ENCODE measurements around the gene CABP1.
A peak's percentile ranks its signal among the peaks of the same experiment; 100 is the strongest.
"Not testable (repeated sequence)": the region's sequence is repeated elsewhere in the genome, so short reads cannot be mapped to it uniquely, and the experiment has no call there.

CABP1 gene

DNA sequence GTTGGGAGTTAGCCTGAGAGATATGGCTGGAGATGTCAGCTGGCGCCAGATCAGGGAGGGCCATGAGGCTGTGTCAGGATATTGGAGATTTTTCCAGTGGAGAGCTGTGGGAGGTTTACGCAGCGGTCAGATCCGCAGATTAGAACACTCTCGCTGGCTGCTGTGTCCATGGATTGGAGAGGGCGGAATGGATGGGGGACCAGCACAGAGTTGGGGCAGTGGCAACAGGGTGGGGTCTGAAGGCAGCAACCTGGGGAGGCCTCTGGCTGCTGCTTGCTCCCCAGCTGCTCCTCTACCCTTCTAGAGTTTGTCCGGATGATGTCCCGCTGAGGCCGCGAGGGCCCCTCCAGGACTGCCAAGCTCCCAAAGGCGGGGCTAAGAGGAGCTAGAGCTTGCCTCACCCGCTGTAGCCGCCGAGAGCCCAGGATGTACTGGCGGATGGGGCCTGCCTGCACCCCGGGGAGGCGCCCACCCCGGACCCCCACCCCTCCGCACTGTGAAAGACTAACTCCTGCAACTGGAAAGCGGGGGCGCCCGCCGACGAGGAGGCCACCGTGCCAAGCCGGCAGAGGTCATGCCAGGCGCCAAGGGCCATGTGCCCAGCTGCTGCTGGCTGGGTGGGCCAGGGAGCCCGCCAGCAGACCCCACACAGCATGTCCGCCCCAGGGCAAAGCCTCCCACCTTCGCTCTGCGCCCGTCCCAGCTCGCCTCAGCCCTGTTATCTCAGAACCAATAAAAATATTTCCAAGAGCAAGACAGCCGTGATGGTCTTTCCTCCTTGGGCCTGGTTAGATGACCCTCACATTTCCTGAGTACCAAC, 26.4 kb downstream of the CABP1 start:
- no peak for DNase-seq (ENCODE audit: low read depth in 2 of 3, low spot score in 1 of 3)

DNA sequence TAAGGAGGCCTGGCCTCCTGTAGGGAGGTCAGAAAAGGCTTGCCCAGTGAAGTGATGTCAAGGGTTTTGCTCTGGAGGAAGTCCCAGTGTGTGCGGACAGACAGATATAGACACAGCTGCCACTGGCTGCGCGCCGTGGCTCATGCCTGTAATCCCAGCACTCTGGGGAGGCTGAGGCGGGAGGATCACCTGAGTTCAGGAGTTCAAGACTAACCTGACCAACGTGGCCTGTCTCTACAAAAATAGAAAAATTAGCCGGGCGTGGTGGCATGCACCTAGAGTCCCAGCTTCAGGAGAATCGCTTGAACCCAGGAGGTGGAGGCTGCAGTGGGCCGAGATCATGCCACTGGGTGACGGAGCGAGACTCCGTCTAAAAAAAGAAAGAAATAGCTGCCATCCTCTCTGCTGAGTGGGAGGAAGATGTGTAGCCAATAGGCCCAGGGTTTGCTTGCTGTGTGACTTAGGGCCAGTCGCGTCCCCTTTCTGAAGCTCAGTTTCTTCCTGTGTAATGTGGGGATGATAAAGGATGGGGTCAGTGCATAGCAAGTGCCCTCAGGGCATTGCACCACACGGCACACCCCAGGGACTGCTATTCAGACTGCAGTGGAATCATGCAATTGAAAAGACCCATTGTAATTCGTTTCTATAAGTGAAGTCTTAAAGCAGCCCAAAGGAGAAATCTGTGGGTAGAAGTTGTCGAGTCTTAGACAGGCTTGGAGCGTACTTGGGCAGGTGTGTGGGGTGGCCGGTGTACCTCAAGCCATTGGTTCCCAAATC, 27.9 kb downstream of the CABP1 start:
- no peak for DNase-seq (ENCODE audit: low read depth in 2 of 3, low spot score in 1 of 3)

DNA sequence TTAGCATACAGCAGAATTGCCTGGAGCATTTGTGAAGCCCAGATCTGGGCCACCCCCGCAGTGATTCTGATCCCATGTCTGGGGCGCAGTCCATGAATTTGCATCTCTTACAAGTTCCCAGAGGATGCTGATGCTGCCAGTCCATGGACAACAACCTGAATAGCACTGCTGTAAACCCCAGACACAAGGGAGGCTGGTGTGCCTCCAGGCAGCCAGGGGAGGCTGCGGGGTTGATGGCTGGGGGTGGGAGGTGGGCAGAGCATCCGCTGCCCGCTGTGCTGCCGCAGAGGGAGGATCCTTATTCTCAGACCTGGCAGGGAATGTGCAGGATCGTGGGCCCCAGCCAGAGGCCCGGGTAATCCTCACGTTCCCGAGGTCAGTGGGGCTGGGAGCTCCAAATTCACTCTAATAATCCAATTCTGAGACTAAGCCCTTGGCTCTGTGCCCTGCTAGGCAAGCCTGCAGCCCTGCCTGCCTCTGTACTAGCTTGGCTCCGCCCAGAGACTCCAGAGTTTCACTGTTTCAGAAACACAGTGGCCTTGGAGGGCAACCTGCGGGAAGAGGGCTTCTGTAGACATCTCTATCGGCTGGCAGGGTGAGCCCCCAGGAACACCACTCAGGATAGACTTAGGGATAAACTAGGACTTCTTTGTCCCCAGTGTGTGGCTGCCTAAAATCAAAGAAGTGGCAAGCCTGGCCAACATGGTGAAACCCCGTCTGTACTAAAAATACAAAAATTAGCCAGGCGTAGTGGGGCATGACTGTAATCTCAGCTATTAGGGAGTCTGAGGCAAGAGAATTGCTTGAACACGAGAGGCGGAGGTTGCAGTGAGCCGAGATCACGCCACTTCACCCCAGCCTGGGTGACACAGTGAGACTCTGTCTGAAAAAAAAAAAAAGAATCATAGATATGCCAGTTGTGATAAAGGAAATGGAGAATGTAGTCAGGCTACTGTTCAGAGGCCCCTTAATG, 28.7 kb downstream of the CABP1 start:
- no peak for DNase-seq (ENCODE audit: low read depth in 2 of 3, low spot score in 1 of 3)

DNA sequence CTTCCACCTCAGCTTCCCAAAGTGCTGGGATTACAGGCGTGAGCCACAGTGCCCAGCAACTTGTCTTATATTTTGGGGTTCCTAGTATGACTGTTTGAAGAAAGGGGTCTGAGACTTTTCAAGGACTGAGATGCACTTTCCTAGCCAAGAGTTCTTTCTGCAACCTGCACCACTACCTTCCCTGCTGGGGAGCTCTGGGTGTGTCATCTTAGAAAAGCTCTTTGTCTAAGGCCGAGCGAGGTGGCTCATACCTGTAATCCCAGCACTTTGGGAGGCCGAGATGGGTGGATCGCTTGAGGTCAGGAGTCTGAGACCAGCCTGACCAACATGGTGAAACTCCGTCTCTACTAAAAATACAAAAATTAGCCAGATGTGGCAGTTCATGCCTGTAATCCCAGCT, 29.8 kb downstream of the CABP1 start:
- DNase-seq (ENCODE audit: low read depth in 2 of 3, low spot score in 1 of 3) = not testable (repeated sequence)

DNA sequence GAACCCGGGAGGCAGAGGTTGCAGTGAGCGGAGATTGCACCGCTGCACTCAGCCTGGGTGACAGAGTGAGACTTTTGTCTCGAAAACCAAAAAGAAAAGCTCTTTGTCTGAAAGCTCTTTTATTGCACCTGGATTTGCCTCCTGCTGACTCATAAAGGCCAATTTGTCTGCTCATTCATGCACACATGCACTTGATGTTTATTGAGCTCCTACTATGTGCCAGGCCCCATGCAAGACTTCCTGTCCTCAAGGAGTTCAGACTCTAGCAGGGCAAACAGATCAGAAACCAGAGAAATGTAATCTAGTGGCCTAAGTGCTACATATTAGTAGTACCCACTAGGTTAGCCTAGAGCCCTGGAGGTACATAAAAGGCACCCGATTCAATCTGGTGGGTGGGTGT, 30.2 kb downstream of the CABP1 start:
- DNase-seq (ENCODE audit: low read depth in 2 of 3, low spot score in 1 of 3) = no peak

DNA sequence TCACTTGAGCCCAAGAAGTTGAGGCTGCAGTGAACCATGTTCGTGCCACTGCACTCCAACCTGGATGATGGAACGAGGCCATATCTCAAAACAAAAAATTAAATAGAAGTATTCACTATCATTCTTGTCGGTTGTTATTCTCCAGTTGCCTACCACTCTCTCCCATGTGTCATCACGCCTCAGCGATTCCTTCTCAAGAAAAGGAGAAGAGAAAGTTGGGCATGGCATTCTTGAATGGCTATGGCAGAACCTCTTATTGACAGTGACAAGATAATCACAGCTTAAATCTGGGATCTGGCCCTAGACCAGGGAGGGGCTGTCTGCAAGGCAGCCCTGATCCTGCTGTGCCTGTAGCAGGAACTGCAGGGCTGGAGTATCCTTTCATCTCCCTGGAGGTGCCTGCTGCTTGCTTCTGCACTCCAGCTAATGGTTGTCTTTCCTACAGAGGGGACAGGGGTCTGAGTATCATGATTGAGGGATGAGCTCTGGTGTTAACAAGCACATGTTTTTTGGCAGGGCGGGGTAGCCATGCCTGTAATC, 33.7 kb downstream of the CABP1 start:
- DNase-seq (ENCODE audit: low read depth in 2 of 3, low spot score in 1 of 3) = no peak

DNA sequence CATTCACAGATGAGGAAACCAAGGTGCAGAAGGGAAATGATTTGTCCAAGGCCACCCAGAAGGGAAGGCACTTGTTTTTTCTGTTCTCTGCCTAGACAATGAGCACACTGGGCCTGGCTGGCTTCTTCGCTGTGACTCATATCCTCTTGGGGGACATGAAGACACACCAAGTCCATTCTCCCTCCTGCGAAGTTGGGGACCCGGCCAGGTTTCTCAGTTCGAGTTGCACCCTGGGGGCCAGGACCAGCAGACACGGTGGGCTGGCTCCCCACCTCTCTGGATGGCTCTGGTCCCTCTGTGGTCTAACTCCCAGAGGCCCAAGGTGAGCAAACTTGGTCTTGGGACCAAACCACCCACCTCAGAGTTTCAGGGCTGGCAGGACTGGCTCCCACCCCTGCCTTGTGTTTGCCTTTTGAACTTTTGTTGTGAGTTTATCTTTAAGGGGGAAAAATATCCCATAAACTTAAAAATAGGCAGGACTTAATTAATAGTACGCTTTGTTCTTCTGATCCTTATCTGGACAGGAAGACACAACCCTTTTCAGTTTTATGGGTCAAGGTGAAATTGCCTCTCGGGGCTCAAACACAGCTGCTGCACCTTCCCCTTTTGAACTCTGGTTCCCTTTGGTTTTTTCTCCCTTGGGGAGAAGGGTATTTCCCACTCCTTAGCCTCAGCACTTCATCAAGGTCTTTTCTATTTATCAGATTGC, 37.5 kb downstream of the CABP1 start:
- DNase-seq (ENCODE audit: low read depth in 2 of 3, low spot score in 1 of 3) = no peak

DNA sequence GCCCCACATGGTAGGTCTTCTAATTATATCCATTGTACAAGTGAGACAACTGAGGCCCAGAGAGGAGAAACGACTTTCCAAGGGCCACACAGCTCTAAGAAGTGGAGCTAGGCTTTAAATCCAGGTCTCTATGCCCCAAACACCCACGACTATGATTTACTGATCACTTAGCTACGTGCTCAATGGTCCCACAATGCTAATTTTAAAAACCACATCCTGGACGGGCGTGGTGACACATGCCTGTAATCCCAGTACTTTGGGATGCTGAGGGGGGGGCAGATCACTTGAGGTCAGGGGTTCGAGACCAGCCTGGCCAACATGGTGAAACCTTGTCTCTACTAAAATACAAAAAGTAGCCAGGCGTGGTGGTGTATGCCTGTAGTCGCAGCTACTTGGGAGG, 38.1 kb downstream of the CABP1 start:
- no peak for DNase-seq (ENCODE audit: low read depth in 2 of 3, low spot score in 1 of 3)

DNA sequence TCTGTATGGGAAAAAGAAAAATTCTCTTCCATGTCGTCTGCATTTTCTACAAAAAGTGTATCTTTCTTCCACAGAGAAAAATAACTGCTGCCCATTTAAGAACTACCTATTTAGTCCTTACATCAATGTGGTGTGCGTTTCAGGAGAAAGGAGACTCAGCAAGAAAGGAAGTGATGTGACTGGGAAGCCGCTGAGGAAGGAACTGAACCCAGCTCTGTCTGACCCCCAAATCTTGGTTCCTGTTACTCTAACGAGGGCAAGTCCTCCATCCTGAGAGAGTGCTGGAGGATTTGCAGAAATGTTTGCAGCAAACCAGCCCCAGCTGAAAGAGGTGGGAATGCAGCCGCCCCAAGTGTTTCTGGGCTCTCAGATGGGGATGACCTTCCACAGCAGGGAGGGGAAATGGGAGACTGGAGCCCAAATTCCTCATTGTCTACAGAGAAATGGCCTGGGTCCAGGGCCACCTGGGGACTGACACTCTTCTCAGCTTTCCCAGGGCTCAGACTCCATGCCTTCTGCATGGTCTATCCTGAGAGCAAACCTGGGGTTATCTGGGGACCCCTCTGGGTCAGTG, 39.8 kb downstream of the CABP1 start:
- no peak for DNase-seq (ENCODE audit: low read depth in 2 of 3, low spot score in 1 of 3)

DNA sequence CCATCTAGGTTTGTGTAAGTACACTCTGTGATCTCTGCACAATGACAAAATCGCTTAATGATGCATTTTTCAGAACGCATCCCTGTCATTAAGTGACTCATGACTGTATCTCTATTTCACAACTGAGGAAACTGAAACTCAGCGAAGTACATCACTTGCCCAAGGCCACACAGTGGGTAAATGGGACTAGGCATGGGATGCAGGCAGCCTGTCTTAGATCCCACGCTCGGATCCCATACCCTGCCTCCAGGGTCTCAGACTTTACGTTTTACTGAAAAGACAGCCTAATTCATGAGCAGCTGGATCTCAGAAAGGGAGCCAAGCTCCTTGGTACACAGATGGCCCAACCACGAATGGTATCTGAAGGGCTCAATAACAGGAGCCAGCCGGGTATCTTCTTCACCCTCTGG, 44.1 kb downstream of the CABP1 start:
- no peak for DNase-seq (ENCODE audit: low read depth in 2 of 3, low spot score in 1 of 3)

DNA sequence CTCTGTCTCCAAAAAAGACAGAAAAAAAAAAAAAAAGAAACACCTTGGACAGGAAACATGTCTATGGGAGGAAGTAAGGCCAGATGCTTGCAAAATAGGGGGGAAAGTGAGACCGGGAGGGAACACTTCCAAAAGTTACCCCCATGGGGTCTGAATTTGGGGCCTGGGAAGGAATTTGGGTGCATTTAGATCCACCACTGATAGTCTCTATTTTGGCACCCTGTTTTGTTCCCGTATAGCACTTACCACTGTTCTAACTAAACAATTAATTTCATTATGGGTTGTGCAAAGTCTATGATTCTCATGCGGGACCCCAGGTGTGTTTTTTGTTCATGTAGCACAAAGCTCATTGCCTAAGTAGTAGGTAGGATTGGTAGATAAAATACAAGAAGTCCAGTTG, 45.1 kb downstream of the CABP1 start:
- DNase-seq (ENCODE audit: low read depth in 2 of 3, low spot score in 1 of 3) = no peak

DNA sequence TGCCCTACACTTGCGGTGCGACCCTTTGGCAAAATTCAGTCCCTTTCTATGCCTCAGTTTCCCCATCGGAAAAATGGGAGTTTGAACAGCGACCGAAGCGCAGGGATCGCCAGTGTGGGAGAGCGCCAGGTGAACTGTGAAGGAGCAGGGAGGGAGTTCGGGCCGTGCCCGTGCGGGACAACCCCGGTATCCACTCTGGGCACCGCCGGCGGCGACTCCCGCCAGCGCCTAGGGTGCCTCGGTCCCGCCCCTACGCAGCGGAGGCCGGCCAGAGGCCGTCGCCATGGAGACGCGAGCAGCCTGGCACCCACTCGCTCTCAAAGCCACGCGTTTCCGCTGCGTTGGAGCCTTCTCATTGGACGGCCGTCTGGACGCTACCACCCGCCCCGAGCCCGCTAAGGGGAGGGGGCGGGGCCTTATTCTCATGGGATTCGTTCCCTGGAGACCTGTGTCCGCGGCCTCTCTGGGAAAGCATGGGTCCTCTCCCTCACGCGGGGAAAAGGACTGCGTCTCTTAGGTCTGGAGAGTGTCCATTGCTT, 45.8 kb downstream of the CABP1 start:
- DNase-seq (ENCODE audit: low read depth in 2 of 3, low spot score in 1 of 3) = peak; percentile 89 to 96 (median 96)

DNA sequence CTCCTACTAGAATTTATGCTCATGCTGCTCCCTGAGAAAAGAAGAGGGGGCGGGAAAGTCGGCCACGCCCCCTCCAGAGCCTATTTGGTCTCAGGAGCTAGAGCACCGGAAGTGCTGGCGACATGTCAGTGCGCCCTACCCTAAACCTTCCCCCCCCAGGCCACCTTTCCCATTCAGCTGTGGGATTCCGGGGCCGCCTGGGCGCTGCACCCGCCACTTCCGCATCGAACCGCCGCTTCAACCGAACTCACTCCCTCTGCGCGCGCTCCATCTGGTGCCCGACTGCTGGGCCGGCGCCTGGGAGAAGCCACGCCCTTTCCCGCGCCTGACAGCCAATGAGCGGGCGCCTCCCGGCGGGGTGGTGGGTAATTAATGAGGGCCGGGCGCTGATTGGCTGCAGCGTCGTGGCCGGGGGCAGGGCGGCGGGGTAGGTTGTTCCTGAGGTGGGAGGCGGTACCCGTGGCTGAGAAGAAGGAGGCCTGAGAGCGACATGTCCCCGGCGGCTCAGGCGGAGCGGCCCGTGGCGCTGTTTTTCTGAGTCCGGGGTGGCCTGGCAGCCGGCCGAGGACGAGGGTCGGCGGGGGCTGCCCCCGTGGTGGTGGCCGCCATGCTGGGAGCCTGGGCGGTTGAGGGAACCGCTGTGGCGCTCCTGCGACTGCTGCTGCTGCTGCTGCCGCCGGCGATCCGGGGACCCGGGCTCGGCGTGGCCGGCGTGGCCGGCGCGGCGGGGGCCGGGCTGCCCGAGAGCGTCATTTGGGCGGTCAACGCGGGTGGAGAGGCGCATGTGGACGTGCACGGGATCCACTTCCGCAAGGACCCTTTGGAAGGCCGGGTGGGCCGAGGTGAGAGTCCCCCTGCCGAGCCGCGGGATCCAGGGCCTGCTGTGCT, 46.5 kb downstream of the CABP1 start, which contains the start of gene MLEC:
TSS of gene MLEC (plus strand) at position 460 of the 888 bp plus-strand sequence. CDS start at position 608, 148 bp downstream.
- peak; percentile 98 to 99 (median 99) for DNase-seq (ENCODE audit: low read depth in 2 of 3, low spot score in 1 of 3)

DNA sequence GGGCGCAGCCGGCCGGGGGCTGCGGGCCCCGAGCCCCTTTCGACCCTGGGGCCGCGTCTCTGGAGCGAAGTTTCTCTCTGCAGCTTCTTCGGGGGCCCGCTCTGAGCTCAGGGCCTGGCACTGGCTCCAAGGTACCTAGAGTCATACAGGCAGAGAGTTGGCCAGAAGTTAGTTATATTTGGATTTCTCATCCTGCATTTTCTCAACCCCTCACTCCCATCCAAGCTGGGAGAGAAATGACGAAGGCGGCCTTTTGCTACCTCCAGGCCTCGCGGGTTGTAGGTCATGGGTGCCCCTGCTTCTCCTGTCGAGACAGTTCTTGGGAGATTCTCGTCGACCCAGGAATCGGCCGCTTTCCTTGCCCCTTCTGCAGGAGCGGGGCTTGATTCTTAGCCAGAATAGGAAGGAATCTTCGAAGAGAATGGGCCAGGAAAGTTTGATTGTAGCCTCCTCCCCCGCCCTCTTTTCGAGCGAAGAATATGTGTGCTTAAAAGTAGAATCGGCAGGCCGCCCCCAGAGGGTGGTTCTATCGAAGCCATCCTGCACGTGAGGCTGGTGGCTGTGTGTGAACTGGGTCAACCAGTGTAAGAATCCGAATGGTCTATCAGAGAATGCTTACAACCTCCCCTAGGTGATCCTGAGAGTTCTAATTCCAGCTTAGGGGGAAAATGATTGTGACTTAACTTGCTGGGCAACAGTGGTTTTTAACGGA, 47.3 kb downstream of the CABP1 start:
- DNase-seq (ENCODE audit: low read depth in 2 of 3, low spot score in 1 of 3) = peak in 1 of 3 donors; percentile 35

DNA sequence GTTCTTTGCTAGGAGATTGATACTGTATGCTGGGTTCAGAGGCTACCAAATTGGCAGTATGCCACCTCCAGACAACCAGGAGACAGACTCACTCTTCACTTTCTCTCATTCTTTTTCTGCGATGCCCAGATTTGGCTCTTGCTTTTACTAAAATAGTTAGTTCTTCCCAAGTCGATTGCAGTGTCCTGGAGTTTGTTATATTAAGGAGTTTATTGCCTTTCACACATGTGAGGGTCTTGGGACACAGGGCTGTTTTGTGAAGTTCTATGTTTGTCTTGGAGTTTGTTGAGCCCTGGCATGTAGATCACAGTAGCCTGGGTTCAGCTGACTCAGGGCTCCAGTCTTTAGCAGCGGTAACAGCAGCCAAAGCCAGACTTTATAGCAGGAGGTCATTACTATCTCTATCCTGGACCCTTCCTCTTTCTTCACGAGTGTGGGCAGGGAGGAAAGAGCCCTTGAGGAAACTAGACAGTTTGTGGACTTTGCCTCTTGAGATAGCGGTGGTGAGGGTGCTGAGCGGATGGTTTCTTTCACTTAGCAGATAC, 48.2 kb downstream of the CABP1 start:
- no peak for DNase-seq (ENCODE audit: low read depth in 2 of 3, low spot score in 1 of 3)

DNA sequence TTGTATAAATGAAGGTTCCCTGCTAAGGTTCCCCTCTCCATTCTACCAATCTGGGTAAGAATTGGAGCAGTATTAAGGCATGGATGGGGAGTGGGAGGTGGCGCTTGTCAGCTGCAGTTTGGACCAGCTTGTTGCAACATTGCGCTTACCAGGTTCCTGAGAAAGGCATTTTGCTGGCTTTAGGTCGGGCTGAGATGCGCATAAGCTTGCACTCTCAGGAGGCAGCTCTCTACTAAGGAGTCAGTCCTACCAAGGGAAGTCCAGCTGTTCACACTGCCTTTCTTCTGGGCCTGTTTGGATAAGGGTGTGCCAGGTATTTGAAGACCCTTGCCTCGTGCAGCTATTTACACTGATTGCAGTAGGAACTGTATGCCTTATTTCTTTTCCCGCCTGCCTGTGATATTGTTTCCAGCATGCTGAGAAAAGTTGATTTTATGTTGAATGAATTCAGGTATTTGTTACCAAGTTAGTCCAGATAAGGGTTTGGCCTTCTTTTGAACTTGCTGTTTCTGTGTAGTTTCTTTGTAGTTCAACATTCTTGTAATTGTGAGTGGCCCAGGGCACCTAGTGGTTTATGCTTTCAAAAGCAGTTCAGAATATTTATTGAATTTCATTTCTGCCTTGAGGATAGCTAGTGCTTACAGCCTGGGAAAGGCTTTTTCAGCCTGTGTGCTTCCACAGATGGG, 49.1 kb downstream of the CABP1 start:
- no peak for DNase-seq (ENCODE audit: low read depth in 2 of 3, low spot score in 1 of 3)

DNA sequence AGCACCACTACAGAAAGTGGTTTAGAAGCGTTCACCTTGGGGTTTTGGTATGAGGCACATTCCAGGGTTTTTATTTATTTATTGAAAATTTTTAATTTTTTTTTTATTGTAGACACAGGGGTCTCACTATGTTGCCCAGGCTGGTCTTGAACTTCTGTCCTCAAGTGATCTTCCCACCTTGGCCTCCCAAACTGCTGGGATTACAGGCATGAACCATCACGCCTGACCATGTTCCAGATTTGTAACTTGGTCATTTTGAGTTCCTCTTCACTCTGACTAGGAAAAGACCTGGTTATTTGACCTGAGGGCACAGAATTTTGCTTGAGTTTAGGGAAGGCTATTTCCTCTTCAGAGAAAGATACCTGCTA, 49.6 kb downstream of the CABP1 start:
- no peak for DNase-seq (ENCODE audit: low read depth in 2 of 3, low spot score in 1 of 3)

Data from stimulated activated CD4-positive, alpha-beta T cell treated with anti-CD3 and anti-CD28 coated beads, Interleukin-12 subunit alpha, Interleukin-12 subunit beta, amount 100 ng/mL, for 48 hours (primary cell).